Epithelial cell of esophagus (primary cell): ENCODE measurements around the gene GNAQ.

Experiments used
- DNase-seq: peaks from one replicate; pipeline ENCODE4 v3.0.0; 2010; ENCODE audit warnings: low read depth
- H3K4me3 ChIP-seq: 2 replicates; pipeline ENCODE4 v1.5.1; 2011; ENCODE audit warnings: mild to moderate bottlenecking, low read length, control low read depth
- TF ChIP-seq, protein P1 (sequence below): IDR thresholded peaks from 2 replicates; pipeline ENCODE4 v1.5.1; 2011; ENCODE audit warnings: low read depth, mild to moderate bottlenecking, low read length, control low read depth, inconsistent platforms; ENCODE audit not compliant: insufficient read depth; ENCODE audit errors: missing control alignments

The GNAQ gene

GRCh38 chr9:77912895-77913693 is 118.5 kb downstream of the GNAQ start:
- TF ChIP-seq, protein P1, sequence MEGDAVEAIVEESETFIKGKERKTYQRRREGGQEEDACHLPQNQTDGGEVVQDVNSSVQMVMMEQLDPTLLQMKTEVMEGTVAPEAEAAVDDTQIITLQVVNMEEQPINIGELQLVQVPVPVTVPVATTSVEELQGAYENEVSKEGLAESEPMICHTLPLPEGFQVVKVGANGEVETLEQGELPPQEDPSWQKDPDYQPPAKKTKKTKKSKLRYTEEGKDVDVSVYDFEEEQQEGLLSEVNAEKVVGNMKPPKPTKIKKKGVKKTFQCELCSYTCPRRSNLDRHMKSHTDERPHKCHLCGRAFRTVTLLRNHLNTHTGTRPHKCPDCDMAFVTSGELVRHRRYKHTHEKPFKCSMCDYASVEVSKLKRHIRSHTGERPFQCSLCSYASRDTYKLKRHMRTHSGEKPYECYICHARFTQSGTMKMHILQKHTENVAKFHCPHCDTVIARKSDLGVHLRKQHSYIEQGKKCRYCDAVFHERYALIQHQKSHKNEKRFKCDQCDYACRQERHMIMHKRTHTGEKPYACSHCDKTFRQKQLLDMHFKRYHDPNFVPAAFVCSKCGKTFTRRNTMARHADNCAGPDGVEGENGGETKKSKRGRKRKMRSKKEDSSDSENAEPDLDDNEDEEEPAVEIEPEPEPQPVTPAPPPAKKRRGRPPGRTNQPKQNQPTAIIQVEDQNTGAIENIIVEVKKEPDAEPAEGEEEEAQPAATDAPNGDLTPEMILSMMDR: no peak
- H3K4me3 ChIP-seq: no peak overlapping the region
- peak; percentile 42 for DNase-seq

DNA sequence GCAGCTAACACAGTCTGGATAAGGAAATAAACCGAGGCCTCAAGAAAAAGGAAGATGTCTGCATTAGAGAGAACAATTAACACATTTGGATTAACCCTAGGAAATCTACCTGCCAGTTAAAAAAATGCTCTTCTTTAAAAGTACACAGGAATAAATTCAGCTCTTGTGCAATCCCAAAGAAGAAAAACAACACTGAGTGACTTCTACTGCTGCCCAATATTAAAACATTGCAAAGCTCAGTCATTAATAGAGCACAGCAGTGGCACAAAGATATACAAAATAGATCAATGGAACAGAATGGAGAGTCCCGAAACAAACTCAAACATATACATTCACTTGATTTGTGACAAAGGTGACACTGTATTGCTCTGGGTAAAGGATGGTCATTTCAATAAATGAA is 119.7 kb downstream of the GNAQ start:
- no peak overlapping the region for H3K4me3 ChIP-seq
- TF ChIP-seq, protein P1: no peak
- DNase-seq: no peak

- TF ChIP-seq, protein P1: no peak
- H3K4me3 ChIP-seq: no peak overlapping the region
- DNase-seq: no peak
Observed at GRCh38 chr9:77910194-77910621, 121.4 kb downstream of the GNAQ start.

GRCh38 chr9:77909306-77909705 is 122.3 kb downstream of the GNAQ start:
- no peak overlapping the region for H3K4me3 ChIP-seq
- TF ChIP-seq, protein P1: no peak
- DNase-seq: no peak

DNA sequence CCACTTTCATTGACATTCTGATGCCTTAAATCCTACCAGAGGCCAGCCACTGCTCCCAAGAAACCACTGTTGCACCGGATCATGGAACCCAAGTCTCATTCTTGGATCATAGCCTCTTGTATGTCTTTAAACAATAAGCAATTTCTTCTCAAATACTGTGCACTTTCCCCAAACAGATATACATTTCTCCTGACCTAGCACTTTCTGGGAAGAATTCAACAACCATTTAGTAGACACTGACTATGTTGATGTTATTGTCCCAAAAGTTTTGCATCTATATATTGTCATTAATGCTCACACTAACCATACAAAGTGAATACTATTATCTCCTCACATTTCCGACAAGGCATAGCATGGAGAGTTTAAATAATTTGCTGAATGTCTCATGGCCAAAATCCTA is 123.3 kb downstream of the GNAQ start:
- H3K4me3 ChIP-seq: no peak overlapping the region
- TF ChIP-seq, protein P1: no peak
- no peak for DNase-seq

DNA sequence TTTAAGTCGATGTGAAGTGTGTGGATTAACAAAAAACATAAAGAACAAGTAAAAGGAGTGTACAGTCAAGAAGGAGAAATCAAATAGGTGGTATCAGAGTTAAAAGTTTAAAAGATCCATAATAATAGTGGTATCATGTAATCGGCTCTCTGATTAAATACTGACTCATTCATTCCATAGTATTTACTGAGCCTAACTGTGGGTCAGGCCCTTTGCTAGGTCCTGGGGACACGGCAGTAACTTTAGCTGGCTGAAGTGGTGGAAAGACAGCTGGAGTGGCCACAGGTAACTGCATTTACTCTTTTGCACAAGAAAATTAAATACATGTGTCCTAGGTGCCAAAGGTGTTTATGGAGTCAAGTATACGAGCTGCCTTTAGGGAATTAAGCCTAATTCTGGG is 124.0 kb downstream of the GNAQ start:
- no peak overlapping the region for H3K4me3 ChIP-seq
- TF ChIP-seq, protein P1: no peak
- peak; percentile 49 for DNase-seq

DNA sequence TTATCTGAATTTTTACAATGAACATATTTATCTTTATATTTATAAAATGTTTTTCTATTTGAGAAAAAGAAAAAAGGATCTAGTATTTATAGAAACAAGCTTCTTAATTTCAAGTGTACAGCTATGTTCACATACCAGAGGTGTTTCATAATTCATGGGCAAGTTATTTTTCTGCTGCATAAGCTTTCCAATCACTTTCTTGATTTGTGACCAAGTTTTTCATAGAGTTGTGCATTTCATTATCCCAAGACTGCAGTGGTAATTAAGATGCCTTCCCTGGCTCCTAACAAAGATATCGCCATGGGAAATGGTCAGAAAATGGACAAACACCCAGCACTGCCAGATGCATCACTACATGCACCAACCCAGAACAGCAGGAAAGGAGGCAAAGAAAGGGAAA is 124.6 kb downstream of the GNAQ start:
- TF ChIP-seq, protein P1: no peak
- H3K4me3 ChIP-seq: no peak overlapping the region
- no peak for DNase-seq
